GM12872 (cell line): ENCODE measurements around the gene TEX13A.

Experiments used
- TF ChIP-seq, protein P1 (sequence below): IDR thresholded peaks from 3 replicates; pipeline ENCODE4 v1.5.1; 2011; ENCODE audit warnings: low read depth, mild to moderate bottlenecking, low read length, moderate library complexity; ENCODE audit not compliant: insufficient read depth

Gene TEX13A, protein sequence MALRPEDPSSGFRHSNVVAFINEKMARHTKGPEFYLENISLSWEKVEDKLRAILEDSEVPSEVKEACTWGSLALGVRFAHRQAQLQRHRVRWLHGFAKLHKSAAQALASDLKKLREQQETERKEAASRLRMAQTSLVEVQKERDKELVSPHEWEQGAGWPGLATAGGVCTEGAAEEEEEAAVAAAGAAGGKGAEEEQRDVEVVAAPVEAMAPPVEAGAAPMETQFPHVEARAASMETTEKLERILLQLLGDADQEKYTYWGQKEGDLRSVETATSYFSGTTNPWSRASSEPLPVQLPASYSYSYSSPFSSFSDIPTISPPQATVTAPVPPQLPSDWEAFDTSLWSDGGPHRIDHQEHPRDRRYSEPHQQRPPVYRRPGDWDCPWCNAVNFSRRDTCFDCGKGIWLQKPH

DNA sequence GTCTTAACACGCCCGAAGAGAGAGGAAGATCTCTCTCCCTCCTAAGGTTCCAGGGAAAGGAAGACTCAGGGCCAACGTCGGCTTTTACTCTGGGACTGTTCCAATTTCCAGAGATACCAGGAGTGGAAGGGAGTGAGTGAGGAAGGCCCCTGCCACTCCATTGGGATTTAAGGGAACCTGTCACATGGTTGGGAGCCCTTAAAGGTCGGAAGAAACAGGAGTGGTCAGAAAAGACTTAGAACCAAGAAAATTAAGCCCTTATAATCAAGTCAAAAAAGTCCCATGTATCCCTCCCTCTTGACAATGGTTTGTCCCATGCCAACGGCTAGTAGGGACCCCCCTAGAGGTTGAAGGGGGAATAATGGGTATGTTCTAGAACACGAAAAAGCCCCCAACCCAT, at the start of gene TEX13A:
TEX13A (minus strand) TSS at position 59 of the 400 bp plus-strand sequence. CDS start 297 bp downstream, outside the sequence.
- TF ChIP-seq, protein P1, sequence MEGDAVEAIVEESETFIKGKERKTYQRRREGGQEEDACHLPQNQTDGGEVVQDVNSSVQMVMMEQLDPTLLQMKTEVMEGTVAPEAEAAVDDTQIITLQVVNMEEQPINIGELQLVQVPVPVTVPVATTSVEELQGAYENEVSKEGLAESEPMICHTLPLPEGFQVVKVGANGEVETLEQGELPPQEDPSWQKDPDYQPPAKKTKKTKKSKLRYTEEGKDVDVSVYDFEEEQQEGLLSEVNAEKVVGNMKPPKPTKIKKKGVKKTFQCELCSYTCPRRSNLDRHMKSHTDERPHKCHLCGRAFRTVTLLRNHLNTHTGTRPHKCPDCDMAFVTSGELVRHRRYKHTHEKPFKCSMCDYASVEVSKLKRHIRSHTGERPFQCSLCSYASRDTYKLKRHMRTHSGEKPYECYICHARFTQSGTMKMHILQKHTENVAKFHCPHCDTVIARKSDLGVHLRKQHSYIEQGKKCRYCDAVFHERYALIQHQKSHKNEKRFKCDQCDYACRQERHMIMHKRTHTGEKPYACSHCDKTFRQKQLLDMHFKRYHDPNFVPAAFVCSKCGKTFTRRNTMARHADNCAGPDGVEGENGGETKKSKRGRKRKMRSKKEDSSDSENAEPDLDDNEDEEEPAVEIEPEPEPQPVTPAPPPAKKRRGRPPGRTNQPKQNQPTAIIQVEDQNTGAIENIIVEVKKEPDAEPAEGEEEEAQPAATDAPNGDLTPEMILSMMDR = no peak

DNA sequence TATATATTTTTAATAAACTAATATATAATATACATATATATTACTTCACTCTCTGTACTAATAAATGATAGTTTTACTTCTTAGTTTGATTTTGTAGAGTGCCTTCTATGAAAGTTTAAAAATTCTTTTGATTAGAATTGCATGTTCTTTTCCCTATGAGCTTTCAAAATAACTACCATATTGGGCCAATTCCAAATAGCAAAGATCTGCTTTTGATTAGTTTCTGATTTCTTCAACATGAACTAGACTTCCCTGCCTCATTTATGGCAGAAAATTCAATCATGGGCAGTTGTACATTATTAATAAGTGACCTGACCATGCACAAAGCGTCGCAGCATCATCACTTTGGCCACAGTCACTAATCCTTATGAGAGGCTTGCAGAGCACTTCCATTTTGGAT, 48.9 kb upstream of the TEX13A start:
- TF ChIP-seq, protein P1 = no peak

DNA sequence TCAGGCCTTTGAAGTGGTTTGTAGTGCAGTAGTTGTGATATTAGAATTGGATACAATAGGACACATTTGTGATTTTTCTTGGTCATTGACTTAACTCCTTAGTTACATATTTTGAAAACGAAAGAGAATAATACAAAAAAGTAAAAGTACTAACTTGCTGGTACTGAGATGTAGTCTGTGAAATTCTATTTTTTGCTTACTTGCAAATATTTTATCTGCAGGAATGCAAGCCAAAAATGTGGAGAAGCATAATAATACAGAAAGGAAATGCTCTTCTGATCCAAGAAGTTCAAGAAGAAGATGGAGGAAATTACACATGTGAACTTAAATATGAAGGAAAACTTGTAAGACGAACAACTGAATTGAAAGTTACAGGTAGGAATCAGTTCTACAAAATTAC, 46.7 kb upstream of the TEX13A start:
- TF ChIP-seq, protein P1 = no peak

DNA sequence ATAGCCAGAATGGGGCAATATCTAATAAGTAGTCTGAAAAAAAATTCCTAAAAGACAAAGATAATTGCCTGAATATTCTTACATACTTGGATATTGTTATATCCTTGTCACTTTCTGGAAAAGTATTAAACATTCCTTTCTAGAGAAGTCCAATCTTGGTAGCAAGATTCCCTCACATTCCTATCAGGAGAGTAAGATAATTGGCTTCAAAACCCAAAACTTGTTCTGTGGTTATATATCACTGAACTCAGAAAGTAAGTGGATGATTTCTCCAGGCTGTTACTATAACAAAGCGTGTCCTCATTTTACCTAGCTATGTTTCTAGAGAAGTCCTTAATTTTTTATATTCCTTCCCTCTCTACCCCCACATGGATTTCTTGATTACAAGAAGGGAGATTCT, 46.0 kb upstream of the TEX13A start:
- TF ChIP-seq, protein P1 = no peak

DNA sequence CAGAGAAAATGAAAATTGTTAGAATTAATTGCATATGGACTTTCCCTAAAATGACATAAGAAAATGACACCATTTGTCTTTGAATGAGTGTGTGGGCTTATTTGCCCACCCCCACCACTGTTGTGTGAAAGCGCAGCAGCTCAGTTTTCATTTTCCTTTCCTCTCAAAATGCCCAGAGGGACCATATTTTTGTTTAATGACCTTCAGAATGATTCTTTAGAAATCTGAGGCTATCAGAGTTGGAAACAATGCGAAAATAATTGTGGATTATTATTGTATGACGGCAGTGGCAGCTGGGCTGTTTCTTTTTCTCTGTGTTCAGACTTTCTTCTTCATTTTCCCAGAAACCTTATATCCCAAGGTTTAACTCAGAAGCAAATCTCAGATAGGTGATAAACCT, 44.6 kb upstream of the TEX13A start:
- TF ChIP-seq, protein P1 = no peak

DNA sequence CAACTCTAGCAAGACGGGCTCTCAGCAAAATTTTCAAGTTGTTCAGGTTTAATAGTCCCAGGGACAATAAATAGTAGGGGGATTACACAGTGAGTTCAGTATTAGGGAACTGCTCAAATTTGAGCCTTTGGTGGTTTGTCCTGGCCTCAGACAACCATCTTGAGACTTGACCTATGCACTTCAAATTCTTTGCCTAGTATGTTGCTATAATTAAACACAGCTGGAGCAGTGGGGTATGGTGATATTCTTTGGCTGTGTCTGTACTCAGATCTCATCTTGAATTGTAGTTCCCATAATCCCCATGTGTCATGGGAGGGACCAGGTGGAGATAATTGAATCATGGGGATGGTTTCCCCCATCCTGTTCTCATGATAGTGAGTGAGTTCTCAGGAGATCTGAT, 43.3 kb upstream of the TEX13A start:
- TF ChIP-seq, protein P1 = no peak

DNA sequence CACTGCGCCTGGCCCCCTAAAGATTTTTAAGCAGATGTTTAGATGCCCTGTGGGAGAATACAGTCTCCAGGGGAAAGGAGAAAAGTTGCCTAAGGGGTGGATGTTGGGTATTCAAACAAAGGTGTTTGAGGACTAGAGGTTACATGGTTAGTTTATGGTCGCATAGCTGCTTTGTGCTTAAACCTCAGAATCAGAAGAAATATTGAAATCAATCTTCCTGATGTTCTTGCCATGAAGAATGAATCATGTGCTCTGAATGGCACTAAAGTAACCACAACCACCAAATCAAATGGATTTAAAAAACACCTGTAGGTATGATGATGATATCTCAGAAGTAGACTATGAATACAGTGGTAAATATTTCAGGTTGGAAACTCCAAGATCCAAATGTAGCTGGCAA, 42.7 kb upstream of the TEX13A start:
- TF ChIP-seq, protein P1 = no peak
